DMS 273 treated with DMSO at 0.1 percent for 48 hours (cell line): ENCODE data around the gene GTPBP2.
A peak's percentile ranks its signal among the peaks of the same experiment; 100 is the strongest.
"Not testable (repeated sequence)": the region's sequence is repeated elsewhere in the genome, so short reads cannot be mapped to it uniquely, and the experiment has no call there.

ENCODE experiments used
- DNase-seq: peaks from one replicate; lab custom pipeline; 2025; lab: John Stamatoyannopoulos, UW

GTPBP2 gene

GRCh38 chr6:43629104-43629504 is at the start of gene GTPBP2:
Gene GTPBP2 (minus strand): TSS chr6:43629264. CDS start chr6:43629162, 102 bp downstream.
- DNase-seq = peak; percentile 97

GRCh38 chr6:43678341-43678740 is 49.3 kb upstream of the GTPBP2 start:
- DNase-seq = no peak

GRCh38 chr6:43677759-43678158 is 48.7 kb upstream of the GTPBP2 start:
- no peak for DNase-seq

- no peak for DNase-seq
These were observed 48.0 kb upstream of the GTPBP2 start for GRCh38 chr6:43676962-43677606.

- no peak for DNase-seq
These were observed 45.9 kb upstream of the GTPBP2 start for GRCh38 chr6:43674921-43675320.

GRCh38 chr6:43674291-43674690 is 45.2 kb upstream of the GTPBP2 start:
- no peak for DNase-seq

GRCh38 chr6:43673444-43674084 is 44.5 kb upstream of the GTPBP2 start:
- DNase-seq = peak; percentile 82

- no peak for DNase-seq
These were observed 43.0 kb upstream of the GTPBP2 start for GRCh38 chr6:43671801-43672690.

- no peak for DNase-seq
These were observed 42.1 kb upstream of the GTPBP2 start for GRCh38 chr6:43671011-43671800.

GRCh38 chr6:43670623-43670986 is 41.5 kb upstream of the GTPBP2 start:
- no peak for DNase-seq

GRCh38 chr6:43669922-43670622 is 41.0 kb upstream of the GTPBP2 start:
- DNase-seq = no peak

GRCh38 chr6:43669050-43669921 is 40.2 kb upstream of the GTPBP2 start:
- no peak for DNase-seq

GRCh38 chr6:43668151-43669028 is 39.3 kb upstream of the GTPBP2 start:
- DNase-seq = peak; percentile 49

- DNase-seq = peak; percentile 20
These were observed 38.4 kb upstream of the GTPBP2 start for GRCh38 chr6:43667245-43668150.

- DNase-seq = no peak
These were observed 37.3 kb upstream of the GTPBP2 start for GRCh38 chr6:43666196-43666920.

- DNase-seq = no peak
These were observed 36.3 kb upstream of the GTPBP2 start for GRCh38 chr6:43665376-43665775.

GRCh38 chr6:43662948-43663347 is 33.9 kb upstream of the GTPBP2 start:
- DNase-seq = not testable (repeated sequence)

- DNase-seq = no peak
These were observed 29.1 kb upstream of the GTPBP2 start for GRCh38 chr6:43658161-43658560.
